HEK293 (cell line): ENCODE results near the gene TSPAN9.

ENCODE experiments used
- CTCF ChIA-PET: fragments of 350-600 bp; formaldehyde crosslinking; extraction: SDS; loops from one replicate; lab custom pipeline; 2021; ENCODE audit warnings: antibody characterized with exemption; lab: Yijun Ruan, JAX
- POLR2A ChIA-PET: fragments of 300-600 bp; formaldehyde crosslinking; extraction: SDS; loops from one replicate; lab custom pipeline; 2020; ENCODE audit warnings: antibody characterized with exemption, inconsistent platforms; lab: Yijun Ruan, JAX
- H3K27ac ChIP-seq: fragments of 200-500 bp; sonication (Bioruptor generic); 2 replicates; pipeline ENCODE4 v1.5.1; 2014; ENCODE audit warnings: low read depth, low read length, control low read depth, inconsistent platforms; ENCODE audit errors: extremely low read depth
- H3K36me3 ChIP-seq, 2 experiments: fragments of 200-500 bp in 1 of 2; sonication (Bioruptor generic) in 1 of 2; 1 replicate in 1 of 2; 2 replicates in 1 of 2; pipeline ENCODE4 v1.5.1; 2014 to 2017; ENCODE audit warnings: inconsistent platforms in 2 of 2, low read length in 2 of 2; ENCODE audit not compliant: control insufficient read depth in 2 of 2, insufficient read depth in 1 of 2
- H3K4me1 ChIP-seq: fragments of 200-500 bp; sonication (Bioruptor generic); 2 replicates; pipeline ENCODE4 v1.5.1; 2014; ENCODE audit warnings: mild to moderate bottlenecking, low read length, inconsistent platforms; ENCODE audit not compliant: control insufficient read depth, insufficient read depth
- H3K4me3 ChIP-seq: 2 replicates; pipeline ENCODE4 v1.5.1; 2011; ENCODE audit warnings: low read depth, mild to moderate bottlenecking, control low read depth, low read length, moderate library complexity
- H3K9me3 ChIP-seq: fragments of 200-500 bp; sonication (Bioruptor generic); 2 replicates; pipeline ENCODE4 v1.5.1; 2014; ENCODE audit warnings: low read depth, low read length, inconsistent platforms; ENCODE audit not compliant: control insufficient read depth, insufficient read depth
- BCL11A ChIP-seq: fragments of 450-650 bp; formaldehyde crosslinking; IDR thresholded peaks from 2 replicates; pipeline ENCODE4 v1.5.1; 2016; ENCODE audit warnings: low read depth, missing biosample characterization, missing genetic modification characterization
- MEIS1 ChIP-seq: sonication (generic); formaldehyde crosslinking; IDR thresholded peaks from 2 replicates; pipeline ENCODE4 v1.8.1; 2022; ENCODE audit warnings: missing genetic modification reagents, mild to moderate bottlenecking, borderline replicate concordance
- PRDM4 ChIP-seq: fragments of 450-650 bp; formaldehyde crosslinking; IDR thresholded peaks from 2 replicates; pipeline ENCODE4 v1.5.1; 2017; ENCODE audit warnings: missing biosample characterization, missing genetic modification characterization
- SCRT2 ChIP-seq: fragments of 450-650 bp; formaldehyde crosslinking; IDR thresholded peaks from 2 replicates; pipeline ENCODE4 v1.5.1; 2016; ENCODE audit warnings: missing biosample characterization, missing genetic modification characterization
- SP3 ChIP-seq: fragments of 450-650 bp; formaldehyde crosslinking; IDR thresholded peaks from 2 replicates; pipeline ENCODE4 v1.5.1; 2016; ENCODE audit warnings: missing biosample characterization, missing genetic modification characterization
- TSHZ1 ChIP-seq: fragments of 450-650 bp; formaldehyde crosslinking; IDR thresholded peaks from 2 replicates; pipeline ENCODE4 v1.5.1; 2016; ENCODE audit warnings: missing biosample characterization, missing genetic modification characterization, borderline replicate concordance
- ZBTB1 ChIP-seq: fragments of 450-650 bp; formaldehyde crosslinking; IDR thresholded peaks from 2 replicates; pipeline ENCODE4 v1.5.1; 2016; ENCODE audit warnings: missing biosample characterization, missing genetic modification characterization
- ZFP3 ChIP-seq: fragments of 450-650 bp; formaldehyde crosslinking; IDR thresholded peaks from 2 replicates; pipeline ENCODE4 v1.5.1; 2016; ENCODE audit warnings: low read depth, missing biosample characterization, missing genetic modification characterization
- ZFP69B ChIP-seq: fragments of 450-650 bp; formaldehyde crosslinking; IDR thresholded peaks from 2 replicates; pipeline ENCODE4 v1.5.1; 2016; ENCODE audit warnings: missing biosample characterization, missing genetic modification characterization
- ZIC2 ChIP-seq: fragments of 450-650 bp; formaldehyde crosslinking; IDR thresholded peaks from 2 replicates; pipeline ENCODE4 v1.5.1; 2016; ENCODE audit warnings: missing biosample characterization, missing genetic modification characterization
- ZNF112 ChIP-seq: fragments of 450-650 bp; formaldehyde crosslinking; IDR thresholded peaks from 2 replicates; pipeline ENCODE4 v1.5.0; 2017; ENCODE audit warnings: missing biosample characterization, missing genetic modification characterization
- ZNF148 ChIP-seq: fragments of 450-650 bp; formaldehyde crosslinking; IDR thresholded peaks from 2 replicates; pipeline ENCODE4 v1.5.0; 2017; ENCODE audit warnings: missing biosample characterization, missing genetic modification characterization, borderline replicate concordance
- ZNF169 ChIP-seq: fragments of 450-650 bp; formaldehyde crosslinking; IDR thresholded peaks from 2 replicates; pipeline ENCODE4 v1.5.1; 2016; ENCODE audit warnings: missing biosample characterization, missing genetic modification characterization
- ZNF239 ChIP-seq: fragments of 450-650 bp; formaldehyde crosslinking; IDR thresholded peaks from 2 replicates; pipeline ENCODE4 v1.5.1; 2016; ENCODE audit warnings: missing biosample characterization, missing genetic modification characterization
- ZNF280D ChIP-seq: fragments of 450-650 bp; formaldehyde crosslinking; IDR thresholded peaks from 2 replicates; pipeline ENCODE4 v1.5.1; 2016; ENCODE audit warnings: missing biosample characterization, missing genetic modification characterization
- ZNF561 ChIP-seq: fragments of 450-650 bp; IDR thresholded peaks from 2 replicates; pipeline ENCODE4 v1.5.1; 2018; ENCODE audit warnings: missing biosample characterization, missing genetic modification characterization, borderline replicate concordance
- ZNF585B ChIP-seq: fragments of 450-650 bp; formaldehyde crosslinking; IDR thresholded peaks from 2 replicates; pipeline ENCODE4 v1.5.1; 2016; ENCODE audit warnings: missing biosample characterization, missing genetic modification characterization
- ZNF785 ChIP-seq: fragments of 450-650 bp; formaldehyde crosslinking; IDR thresholded peaks from 2 replicates; pipeline ENCODE4 v1.5.1; 2016; ENCODE audit warnings: missing biosample characterization, missing genetic modification characterization

Gene TSPAN9

GRCh38 chr12:3223601-3224529, 146.7 kb downstream of the TSPAN9 start (continued):
- TF ChIP-seq TSHZ1 (tag by site-specific recombination) (no peak), ZBTB1 (tag by site-specific recombination) (no peak), ZNF148 (tag by site-specific recombination) (no peak), ZIC2 (tag by site-specific recombination) (no peak)

DNA sequence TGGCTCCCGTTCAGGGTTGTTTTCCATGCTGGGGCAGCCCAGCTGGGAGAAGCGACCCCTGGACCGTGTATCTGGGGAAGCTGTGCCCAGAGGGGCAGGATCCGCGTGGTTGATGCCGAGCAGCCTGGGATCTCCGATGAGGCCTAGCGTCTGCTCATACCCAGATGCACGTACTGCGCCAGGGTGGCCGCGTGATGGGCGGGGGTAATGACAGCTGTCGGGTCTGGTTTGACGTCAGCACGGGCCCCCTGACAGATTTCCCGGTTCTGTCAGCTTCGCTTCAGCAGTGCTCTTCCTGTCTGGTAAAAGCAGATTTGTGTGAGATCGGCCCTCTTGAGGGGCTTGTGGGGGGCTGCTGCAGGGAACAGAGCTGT, 147.3 kb downstream of the TSPAN9 start:
- Histone ChIP-seq H3K27ac (no peak overlapping the region), H3K4me3 (no peak overlapping the region), H3K4me1 (no peaks in the 10 kb centered on the region), H3K9me3 (no peaks in the 10 kb centered on the region)
- CTCF ChIA-PET: interaction anchor here (1.1 to 2.0 kb wide), 3 partner anchors 9 to 90 kb away, joined by 3 to 13 read pairs (median 5); no protein-coding TSS in a partner anchor
- POLR2A ChIA-PET: no interaction called here
- TF ChIP-seq ZFP3 (tag by site-specific recombination) (no peak), ZNF585B (tag by site-specific recombination) (no peak), ZNF280D (tag by site-specific recombination) (no peak), ZNF112 (no peak), ZFP69B (tag by site-specific recombination) (no peak), TSHZ1 (tag by site-specific recombination) (no peak), MEIS1 (CRISPR knock-in tag) (no peak), ZNF239 (no peak), PRDM4 (no peak), SCRT2 (tag by site-specific recombination) (no peak), ZNF169 (no peak), BCL11A (tag by site-specific recombination) (no peak), ZNF561 (no peak), ZNF785 (tag by site-specific recombination) (no peak), SP3 (tag by site-specific recombination) (no peak)
- TF ChIP-seq, all 188 proteins: peak for 0
- H3K36me3 ChIP-seq: no peaks in the 10 kb centered on the region
